NOMO-1 (cell line): ENCODE results near the gene DVL2.

Experiments
- DNase-seq, 2 experiments: peaks; one replicate each; lab custom pipeline; 2025; ENCODE audit not compliant: unreplicated experiment in 2 of 2; lab: John Stamatoyannopoulos, UW

Gene DVL2

DNA sequence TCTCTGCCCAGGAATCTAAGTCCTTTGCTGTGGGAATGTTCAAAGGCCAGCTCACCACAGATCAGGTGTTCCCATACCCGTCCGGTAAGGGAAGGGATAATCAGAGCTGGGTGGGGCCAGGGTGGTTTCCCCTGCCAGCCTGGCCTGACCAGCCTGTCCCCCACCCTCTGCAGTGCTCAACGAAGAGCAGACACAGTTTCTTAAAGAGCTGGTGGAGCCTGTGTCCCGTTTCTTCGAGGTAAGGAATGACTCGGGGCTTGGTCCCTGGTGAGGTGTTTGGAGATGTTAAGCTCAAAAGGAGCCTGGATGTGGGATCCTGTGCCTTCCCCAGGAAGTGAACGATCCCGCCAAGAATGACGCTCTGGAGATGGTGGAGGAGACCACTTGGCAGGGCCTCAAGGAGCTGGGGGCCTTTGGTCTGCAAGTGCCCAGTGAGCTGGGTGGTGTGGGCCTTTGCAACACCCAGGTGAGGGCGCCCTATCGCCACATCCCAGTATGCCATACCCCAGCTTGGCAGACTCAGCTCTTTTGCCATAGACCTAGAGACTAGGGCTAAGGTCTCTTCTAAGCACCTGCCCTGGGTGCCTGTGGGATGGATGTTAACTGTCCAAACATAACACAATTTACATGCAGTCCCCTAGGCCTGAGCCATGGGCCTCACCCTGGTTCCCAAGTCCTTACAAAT is 13.6 kb downstream of the DVL2 start:
- peak; percentile 53 to 71 for DNase-seq

DNA sequence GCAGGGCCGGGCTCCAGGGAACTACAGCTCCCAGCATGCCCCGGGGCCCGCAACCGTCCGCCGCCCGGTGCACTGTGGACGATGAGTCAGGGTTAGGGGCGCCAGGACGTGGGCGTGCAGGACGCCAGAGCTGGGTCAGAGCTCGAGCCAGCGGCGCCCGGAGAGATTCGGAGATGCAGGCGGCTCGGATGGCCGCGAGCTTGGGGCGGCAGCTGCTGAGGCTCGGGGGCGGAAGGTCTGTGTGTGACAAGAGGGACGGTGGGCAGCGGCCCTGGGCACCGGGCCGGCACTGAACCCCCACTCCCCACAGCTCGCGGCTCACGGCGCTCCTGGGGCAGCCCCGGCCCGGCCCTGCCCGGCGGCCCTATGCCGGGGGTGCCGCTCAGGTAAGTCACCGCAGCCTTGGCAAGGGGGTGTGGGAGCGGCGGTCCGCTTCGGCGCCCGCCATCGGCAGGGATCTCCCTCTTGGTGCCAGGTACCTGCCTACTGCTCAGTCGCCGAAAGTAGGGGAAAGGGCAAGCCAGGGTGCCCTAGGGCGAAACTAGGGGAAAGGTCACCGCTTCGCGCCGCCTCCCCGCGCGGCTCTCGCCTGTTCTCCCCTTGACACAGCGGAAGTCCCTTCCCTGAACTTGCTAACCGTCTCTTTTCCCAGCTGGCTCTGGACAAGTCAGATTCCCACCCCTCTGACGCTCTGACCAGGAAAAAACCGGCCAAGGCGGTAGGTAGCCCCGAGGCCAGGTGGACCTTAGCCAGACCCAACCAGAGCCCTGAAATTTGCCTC is 14.3 kb downstream of the DVL2 start, which contains the start of the genes ACADVL and DLG4:
Gene ACADVL, plus strand, starts transcription at position 127 of the 781 bp plus-strand sequence. Its CDS starts 47 bp downstream, at position 174.
Gene DLG4, minus strand, starts transcription at position 25 of the 781 bp plus-strand sequence.
- peak; percentile 72 to 79 for DNase-seq

- no peak for DNase-seq
These were observed 15.0 kb downstream of the DVL2 start for GRCh38 chr17:7219229-7219811.

DNA sequence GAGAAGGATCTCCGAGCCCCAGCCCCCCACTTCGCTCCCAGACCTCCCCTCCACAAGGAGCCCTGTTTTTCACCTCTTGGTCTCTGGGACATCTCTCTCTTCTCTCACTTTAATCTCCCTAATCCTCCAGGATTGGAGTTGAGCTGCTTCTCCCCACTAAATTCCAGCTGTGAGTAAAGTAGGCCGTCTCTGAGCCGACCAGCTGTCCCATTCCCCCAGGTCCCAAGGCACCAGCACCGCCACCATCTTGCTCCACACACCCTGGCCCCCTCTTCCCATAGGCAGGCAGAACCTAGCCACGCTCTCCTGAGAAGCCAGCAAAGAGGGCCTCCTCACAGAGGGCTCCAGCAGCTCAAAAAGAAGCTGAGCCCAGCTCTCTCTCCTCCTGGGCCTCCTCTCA is 15.6 kb downstream of the DVL2 start:
- no peak for DNase-seq

DNA sequence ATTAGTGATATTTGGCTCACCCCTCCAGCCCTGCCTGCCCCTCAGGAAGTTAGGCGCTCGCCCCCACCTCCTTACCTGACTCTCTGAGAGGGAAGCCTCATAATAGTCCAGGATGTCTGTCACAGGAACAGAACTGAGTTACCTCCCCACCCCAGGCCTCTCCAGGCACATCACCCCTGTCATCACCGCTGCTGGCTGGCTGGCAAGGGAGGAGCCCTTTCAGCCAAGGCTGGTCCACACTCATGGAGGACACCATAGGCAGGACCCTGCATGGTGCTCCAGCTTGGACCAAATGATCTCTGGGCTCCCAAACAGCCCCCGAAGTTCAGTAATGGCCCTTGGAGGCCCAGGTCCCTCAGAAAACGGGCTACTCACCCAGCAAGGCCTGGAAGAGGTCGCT is 16.2 kb downstream of the DVL2 start:
- no peak for DNase-seq

DNA sequence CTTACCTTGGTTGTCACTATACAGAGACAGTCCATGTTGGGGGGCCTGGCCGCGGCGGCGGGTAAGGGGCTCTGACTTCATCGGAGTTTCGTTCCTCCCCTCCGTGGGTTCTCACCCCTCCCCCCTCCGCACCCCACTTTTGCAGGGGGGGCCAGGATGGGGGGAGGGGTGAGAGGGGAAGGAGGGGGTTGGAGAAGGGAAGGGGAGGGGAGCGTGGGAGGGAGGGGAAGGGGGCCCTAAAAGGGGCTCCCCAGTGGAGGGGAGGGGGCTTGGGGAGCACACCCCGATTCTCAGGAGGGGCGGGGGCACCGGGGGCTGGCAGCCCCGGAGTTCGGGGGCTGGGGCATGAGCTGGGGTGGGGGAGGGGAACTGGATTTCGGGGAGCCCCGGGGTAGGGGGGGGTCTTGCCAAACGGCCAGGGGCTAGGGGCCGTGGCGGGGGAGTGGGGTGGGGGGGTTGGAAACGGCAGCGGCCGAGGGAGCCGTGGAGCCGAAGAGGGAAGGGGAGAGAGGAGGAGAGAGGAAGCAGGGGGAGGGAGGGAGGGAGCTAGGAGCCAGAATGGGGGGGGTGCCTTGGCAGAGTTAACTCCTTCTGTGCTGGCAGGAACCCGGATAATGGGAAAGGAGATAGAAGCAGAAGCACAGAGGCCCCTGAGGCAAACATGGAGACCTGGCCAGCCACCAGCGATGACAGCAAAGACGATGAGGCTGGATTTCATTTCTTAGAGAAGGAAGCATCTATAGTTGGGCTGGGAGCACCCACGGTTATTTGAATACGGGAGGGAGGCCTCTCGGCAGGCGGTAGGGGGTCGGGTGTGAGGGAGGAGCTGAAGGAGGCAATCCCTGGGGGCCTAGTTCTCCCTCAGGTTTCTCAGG is 17.0 kb downstream of the DVL2 start:
- peak; percentile 56 for DNase-seq

DNA sequence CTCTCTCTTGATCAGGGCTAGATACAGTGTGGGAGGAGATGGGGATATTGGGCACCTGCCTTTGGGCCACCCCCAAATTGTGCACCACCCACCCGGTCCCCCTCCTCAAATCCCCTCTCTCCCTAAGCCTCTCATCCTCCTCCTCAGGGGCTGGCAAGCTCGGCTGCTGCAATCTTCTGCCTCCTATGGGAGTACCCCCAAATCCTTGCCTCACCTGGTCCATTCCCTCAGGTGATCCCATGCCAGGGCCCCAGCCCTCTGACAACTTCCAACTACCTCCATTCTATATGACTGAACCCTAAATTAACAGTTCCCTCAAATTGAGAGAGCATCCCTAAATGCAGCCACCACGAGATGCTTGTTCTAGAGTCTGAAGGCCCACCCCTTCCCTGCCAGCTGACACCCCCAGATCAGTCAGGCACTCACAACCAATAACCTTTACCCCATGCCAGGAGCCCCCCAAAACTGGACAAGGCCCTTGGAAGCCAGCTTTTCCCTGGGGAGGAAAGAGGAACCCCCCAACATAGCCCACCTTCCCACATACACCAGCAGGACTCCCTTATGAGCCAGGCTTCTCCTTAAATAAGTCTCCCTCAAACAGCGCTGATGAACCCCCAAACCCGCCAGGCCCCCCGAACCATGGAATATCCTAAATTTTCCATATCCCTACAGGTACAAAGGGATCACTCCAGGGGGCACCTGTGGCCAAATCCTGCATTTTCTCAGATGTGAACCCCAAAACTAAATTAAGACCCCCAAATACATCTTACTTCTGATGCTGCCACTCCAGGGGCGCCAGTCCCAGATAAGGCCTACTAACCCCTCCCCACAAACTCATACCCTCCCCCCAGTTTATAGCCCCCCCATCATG is 17.8 kb downstream of the DVL2 start:
- DNase-seq: no peak

GRCh38 chr17:7215652-7216180 is 18.6 kb downstream of the DVL2 start:
- DNase-seq: no peak

- DNase-seq: no peak
These were observed 19.1 kb downstream of the DVL2 start for GRCh38 chr17:7215136-7215638.

DNA sequence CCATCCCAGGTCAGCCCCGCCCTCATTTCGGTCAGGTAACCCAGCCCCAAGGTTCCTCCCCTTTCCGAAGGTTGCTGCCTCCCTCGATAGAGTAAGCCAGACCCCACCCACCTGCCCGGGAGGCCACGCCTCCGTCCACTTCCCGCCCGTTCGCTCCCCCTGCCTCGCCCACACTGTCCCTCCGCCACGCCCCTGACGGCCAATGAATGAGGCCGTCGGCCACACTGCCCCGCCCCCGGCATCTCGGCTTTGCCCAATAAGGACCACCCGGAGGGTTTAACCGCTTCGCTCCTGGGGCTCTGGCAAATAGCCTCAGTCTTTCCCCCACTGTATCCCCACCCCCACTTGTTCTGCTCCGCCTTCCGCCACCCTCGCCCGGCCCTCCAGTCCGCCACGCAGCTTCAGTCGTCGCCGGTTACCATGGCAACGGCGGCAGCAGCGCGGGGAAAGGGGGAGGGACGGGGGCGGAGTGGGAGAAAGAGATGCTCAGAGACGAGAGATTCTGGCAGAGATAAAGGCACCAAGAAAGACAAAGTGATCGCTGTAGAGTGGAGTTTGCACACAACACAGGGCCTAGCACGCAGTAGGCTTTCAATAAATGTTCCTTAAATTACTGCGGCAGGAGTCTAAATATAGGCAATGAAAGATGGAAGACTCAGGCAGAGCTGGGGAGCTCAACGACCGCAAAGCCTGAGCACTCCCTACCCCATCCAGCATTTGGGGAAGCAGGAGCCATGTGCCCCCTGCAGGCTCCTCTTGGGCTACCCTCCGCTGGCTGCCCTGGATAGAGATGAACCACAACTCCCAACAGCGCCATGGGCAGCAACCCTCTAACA is 19.8 kb downstream of the DVL2 start:
- peak; percentile 95 to 98 for DNase-seq

GRCh38 chr17:7213895-7214299 is 20.4 kb downstream of the DVL2 start:
- peak; percentile 59 to 72 for DNase-seq

DNA sequence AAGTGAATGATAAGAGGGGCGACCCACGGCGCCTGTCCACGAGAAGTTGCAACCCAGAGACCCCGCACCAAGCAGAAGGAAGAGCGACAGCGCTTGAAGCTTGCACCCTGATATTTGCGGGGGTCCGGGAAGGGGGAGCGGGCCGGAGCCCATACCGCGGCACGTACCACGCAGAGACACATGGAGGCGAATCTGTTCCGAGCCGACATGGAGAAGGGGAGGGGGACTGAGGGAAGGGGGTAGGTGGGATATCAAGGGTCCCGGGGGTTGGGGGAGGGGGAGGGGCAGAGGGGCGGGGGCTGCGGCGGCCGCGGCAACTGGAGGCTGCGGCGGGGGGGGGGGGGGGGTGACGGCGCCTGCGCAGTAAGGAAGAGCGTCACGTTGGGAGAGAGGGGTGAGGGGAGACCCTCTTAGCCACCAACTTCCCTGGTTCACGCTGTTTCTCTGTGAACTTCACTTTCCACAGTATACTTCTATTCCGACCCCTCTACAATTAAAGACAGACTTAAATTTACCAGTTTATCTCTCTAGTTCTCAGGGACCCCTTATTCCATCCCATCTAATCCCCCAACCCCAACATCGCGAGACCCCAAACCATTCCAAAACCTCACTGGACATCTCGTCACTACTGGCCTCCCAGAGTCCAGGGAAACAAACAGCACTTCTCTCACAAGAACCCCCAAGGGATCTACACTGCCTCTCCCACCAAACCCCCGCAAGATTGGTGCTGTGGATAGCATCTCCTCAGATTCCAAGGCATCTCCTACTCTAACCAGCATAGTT is 22.6 kb downstream of the DVL2 start:
- DNase-seq: no peak

DNA sequence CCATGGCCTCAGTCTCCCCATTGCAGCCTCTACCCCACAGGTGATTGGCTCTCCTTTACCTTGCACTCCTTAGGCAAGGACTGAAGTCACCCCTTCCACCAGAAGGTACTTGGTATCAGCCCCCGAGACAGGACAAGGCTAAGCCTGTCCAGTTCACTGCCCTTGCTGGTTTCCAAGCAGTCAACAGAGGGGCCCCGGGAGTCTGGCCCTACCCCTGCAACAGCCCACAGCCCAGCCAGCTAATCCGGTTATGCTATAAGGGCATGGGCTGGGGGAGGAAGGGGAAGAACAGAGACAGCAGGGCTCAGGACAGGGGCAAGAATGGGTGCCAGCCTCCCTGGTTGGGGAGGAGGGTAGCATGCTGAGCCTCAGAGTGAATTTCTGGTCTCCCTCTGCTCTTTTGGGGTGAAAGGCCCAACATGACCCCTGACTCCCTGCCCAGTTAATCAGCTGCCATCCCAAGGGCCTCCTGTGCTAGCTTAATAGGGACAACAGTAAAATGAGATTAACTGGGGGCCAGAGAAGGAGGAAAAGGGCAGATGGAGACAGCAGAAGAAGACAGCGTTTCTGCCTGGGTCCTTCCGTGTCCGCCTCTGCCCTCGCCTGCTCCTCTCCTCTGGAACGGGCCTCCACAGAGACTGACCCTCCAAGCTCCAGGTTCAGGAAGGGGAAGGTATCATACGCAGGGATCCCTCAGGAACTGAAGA is 25.4 kb downstream of the DVL2 start:
- no peak for DNase-seq

- DNase-seq: no peak
These were observed 26.2 kb downstream of the DVL2 start for GRCh38 chr17:7208027-7208571.

GRCh38 chr17:7207120-7208001 is 27.0 kb downstream of the DVL2 start:
- no peak for DNase-seq

DNA sequence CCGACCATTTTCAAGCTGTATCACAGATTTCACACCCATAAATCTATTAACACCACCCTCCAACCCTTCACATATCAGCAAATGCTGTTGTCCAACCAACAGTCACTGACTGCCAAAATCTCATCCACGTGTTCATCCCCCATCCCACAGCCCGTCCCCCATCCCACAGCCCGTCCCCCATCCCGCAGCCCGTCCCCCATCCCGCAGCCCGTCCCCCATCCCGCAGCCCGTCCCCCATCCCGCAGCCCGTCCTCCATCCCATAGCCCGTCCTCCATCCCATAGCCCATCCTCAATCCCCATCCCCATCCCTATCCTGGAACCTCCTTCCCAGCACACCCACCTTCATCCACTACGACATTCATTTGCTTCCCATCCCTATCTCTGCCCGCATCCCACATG is 28.8 kb downstream of the DVL2 start:
- DNase-seq: no peak
